ENCODE data around the gene WASHC2A.
"Not testable (repeated sequence)": the region's sequence is repeated elsewhere in the genome, so short reads cannot be mapped to it uniquely, and the experiment has no call there.

DNA sequence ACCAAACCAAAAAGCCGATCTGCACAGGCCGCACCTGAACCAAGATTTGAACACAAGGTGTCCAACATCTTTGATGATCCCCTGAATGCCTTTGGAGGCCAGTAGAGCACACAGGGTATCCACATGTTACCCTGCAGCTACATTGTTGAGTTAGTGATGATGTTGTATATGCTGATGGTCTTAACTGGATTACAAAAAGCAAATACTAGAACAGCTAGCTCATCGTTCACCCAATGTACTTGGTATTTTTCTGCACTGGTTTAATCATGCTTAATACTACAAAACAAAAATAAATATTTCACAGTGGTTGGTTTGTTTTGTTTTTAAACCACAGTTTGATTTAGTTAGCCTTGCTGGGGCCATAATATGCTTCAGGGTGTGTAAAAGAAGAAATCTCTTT lies 65.1 kb downstream of the WASHC2A start:
- TF ChIP-seq, protein P1, sequence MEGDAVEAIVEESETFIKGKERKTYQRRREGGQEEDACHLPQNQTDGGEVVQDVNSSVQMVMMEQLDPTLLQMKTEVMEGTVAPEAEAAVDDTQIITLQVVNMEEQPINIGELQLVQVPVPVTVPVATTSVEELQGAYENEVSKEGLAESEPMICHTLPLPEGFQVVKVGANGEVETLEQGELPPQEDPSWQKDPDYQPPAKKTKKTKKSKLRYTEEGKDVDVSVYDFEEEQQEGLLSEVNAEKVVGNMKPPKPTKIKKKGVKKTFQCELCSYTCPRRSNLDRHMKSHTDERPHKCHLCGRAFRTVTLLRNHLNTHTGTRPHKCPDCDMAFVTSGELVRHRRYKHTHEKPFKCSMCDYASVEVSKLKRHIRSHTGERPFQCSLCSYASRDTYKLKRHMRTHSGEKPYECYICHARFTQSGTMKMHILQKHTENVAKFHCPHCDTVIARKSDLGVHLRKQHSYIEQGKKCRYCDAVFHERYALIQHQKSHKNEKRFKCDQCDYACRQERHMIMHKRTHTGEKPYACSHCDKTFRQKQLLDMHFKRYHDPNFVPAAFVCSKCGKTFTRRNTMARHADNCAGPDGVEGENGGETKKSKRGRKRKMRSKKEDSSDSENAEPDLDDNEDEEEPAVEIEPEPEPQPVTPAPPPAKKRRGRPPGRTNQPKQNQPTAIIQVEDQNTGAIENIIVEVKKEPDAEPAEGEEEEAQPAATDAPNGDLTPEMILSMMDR (IDR thresholded peaks at IDR 0.05; ENCODE audit: low read depth, low read length, missing input control) = not testable (repeated sequence)
- TF ChIP-seq YY1 (IDR thresholded peaks at IDR 0.05); SP1 (IDR thresholded peaks at IDR 0.05); RAD21 (IDR thresholded peaks at IDR 0.05); EGR1 (IDR thresholded peaks at IDR 0.05; ENCODE audit: low read depth in 2 of 2); TAF1 (conservative IDR thresholded peaks at IDR 0.05): not testable (repeated sequence)
